HS-5 (cell line): Measurements from ENCODE around the gene ANXA7.
"Not testable (repeated sequence)": the region's sequence is repeated elsewhere in the genome, so short reads cannot be mapped to it uniquely, and the experiment has no call there.

Experiments used
- DNase-seq: peaks from one replicate; pipeline ENCODE4 v3.0.0-alpha.2; 2012; ENCODE audit warnings: low read depth

The ANXA7 gene

GRCh38 chr10:73338801-73339368 is 75.0 kb downstream of the ANXA7 start:
- DNase-seq: no peak

- no peak for DNase-seq
These were observed 80.7 kb downstream of the ANXA7 start for GRCh38 chr10:73333202-73333601.

GRCh38 chr10:73332379-73332778 is 81.5 kb downstream of the ANXA7 start:
- no peak for DNase-seq

- DNase-seq: not testable (repeated sequence)
These were observed 85.3 kb downstream of the ANXA7 start for GRCh38 chr10:73328523-73328922.

- DNase-seq: not testable (repeated sequence)
These were observed 88.6 kb downstream of the ANXA7 start for GRCh38 chr10:73325290-73325689.
